ENCODE data around the gene DMXL1.

The DMXL1 gene

GRCh38 chr5:119161430-119161829 is 90.5 kb downstream of the DMXL1 start:
- Histone ChIP-seq H3K4me1 (ENCODE audit: insufficient read depth, low read length) (no peaks in the 10 kb centered on the region), H3K4me2 (ENCODE audit: insufficient read depth, low read length) (no peak overlapping the region), H3K79me2 (ENCODE audit: insufficient read depth, low read length) (no peaks in the 10 kb centered on the region), H3K27ac (ENCODE audit: low read length) (no peak overlapping the region), H3K4me3 (ENCODE audit: low read depth in 1 of 2, low read length in 2 of 2) (no peak overlapping the region), H3K9me3 (ENCODE audit: insufficient read depth, low read length, severe bottlenecking) (peaks cover 2% of the 10 kb centered on the region), H4K20me1 (ENCODE audit: insufficient read depth, low read length) (no peaks in the 10 kb centered on the region), H2AFZ (ENCODE audit: low read depth, low read length) (no peak overlapping the region), H3K9ac (ENCODE audit: low read depth, low read length) (no peak overlapping the region), H3K27me3 (ENCODE audit: insufficient read depth, low read length, poor library complexity) (no peaks in the 10 kb centered on the region), H3K36me3 (ENCODE audit: insufficient read depth, low read length) (peaks cover 29% of the 10 kb centered on the region)
- ATAC-seq (ENCODE audit: insufficient read depth, low read depth) (no peak), DNase-seq (no peak)
- TF ChIP-seq EZH2 (IDR thresholded peaks at IDR 0.05; ENCODE audit: borderline replicate concordance, low read depth, low read length, severe bottlenecking), result no peak
- no peak for TF ChIP-seq CTCF (IDR thresholded peaks at IDR 0.05; ENCODE audit: borderline replicate concordance, extremely low read depth, low read length, poor library complexity, severe bottlenecking)

GRCh38 chr5:119166026-119166425 is 95.1 kb downstream of the DMXL1 start:
- no peak overlapping the region for H2AFZ ChIP-seq (ENCODE audit: low read depth, low read length)
- H3K4me3 ChIP-seq (ENCODE audit: low read depth in 1 of 2, low read length in 2 of 2), result no peak overlapping the region
- H4K20me1 ChIP-seq (ENCODE audit: insufficient read depth, low read length), result no peaks in the 10 kb centered on the region
- H3K4me2 ChIP-seq (ENCODE audit: insufficient read depth, low read length), result no peak overlapping the region
- no peak overlapping the region for H3K27ac ChIP-seq (ENCODE audit: low read length)
- H3K4me1 ChIP-seq (ENCODE audit: insufficient read depth, low read length), result no peaks in the 10 kb centered on the region; the same call in 1 of the 2 replicates
- TF ChIP-seq CTCF (IDR thresholded peaks at IDR 0.05; ENCODE audit: borderline replicate concordance, extremely low read depth, low read length, poor library complexity, severe bottlenecking) (no peak), EZH2 (IDR thresholded peaks at IDR 0.05; ENCODE audit: borderline replicate concordance, low read depth, low read length, severe bottlenecking) (no peak)
- no peaks in the 10 kb centered on the region for H3K27me3 ChIP-seq (ENCODE audit: insufficient read depth, low read length, poor library complexity)
- no peak overlapping the region for H3K9ac ChIP-seq (ENCODE audit: low read depth, low read length)
- ATAC-seq (ENCODE audit: insufficient read depth, low read depth), result no peak
- DNase-seq, result no peak
- no peaks in the 10 kb centered on the region for H3K79me2 ChIP-seq (ENCODE audit: insufficient read depth, low read length)
- peaks cover 33% of the 10 kb centered on the region for H3K36me3 ChIP-seq (ENCODE audit: insufficient read depth, low read length)
- H3K9me3 ChIP-seq (ENCODE audit: insufficient read depth, low read length, severe bottlenecking), result no peaks in the 10 kb centered on the region

- Histone ChIP-seq H3K4me3 (ENCODE audit: low read depth in 1 of 2, low read length in 2 of 2) (no peak overlapping the region), H4K20me1 (ENCODE audit: insufficient read depth, low read length) (no peaks in the 10 kb centered on the region), H3K4me2 (ENCODE audit: insufficient read depth, low read length) (no peak overlapping the region), H3K27ac (ENCODE audit: low read length) (0 out of 2 replicates have a peak overlapping the region, but pooled peaks have one; percentile 15), H3K4me1 (ENCODE audit: insufficient read depth, low read length) (no peaks in the 10 kb centered on the region; the same call in 1 of the 2 replicates), H3K36me3 (ENCODE audit: insufficient read depth, low read length) (peaks cover 33% of the 10 kb centered on the region), H3K9ac (ENCODE audit: low read depth, low read length) (no peak overlapping the region), H3K79me2 (ENCODE audit: insufficient read depth, low read length) (no peaks in the 10 kb centered on the region), H3K9me3 (ENCODE audit: insufficient read depth, low read length, severe bottlenecking) (no peaks in the 10 kb centered on the region), H2AFZ (ENCODE audit: low read depth, low read length) (no peak overlapping the region), H3K27me3 (ENCODE audit: insufficient read depth, low read length, poor library complexity) (no peaks in the 10 kb centered on the region)
- TF ChIP-seq EZH2 (IDR thresholded peaks at IDR 0.05; ENCODE audit: borderline replicate concordance, low read depth, low read length, severe bottlenecking) (no peak), CTCF (IDR thresholded peaks at IDR 0.05; ENCODE audit: borderline replicate concordance, extremely low read depth, low read length, poor library complexity, severe bottlenecking) (no peak)
- DNase-seq, result no peak
- ATAC-seq (ENCODE audit: insufficient read depth, low read depth), result no peak
Observed at GRCh38 chr5:119168401-119168800, 97.5 kb downstream of the DMXL1 start.

GRCh38 chr5:119171686-119172085 is 100.8 kb downstream of the DMXL1 start:
- H3K9me3 ChIP-seq (ENCODE audit: insufficient read depth, low read length, severe bottlenecking), result no peaks in the 10 kb centered on the region
- no peak overlapping the region for H3K4me2 ChIP-seq (ENCODE audit: insufficient read depth, low read length)
- ATAC-seq (ENCODE audit: insufficient read depth, low read depth) (no peak), DNase-seq (no peak)
- H4K20me1 ChIP-seq (ENCODE audit: insufficient read depth, low read length), result no peaks in the 10 kb centered on the region
- H3K4me3 ChIP-seq (ENCODE audit: low read depth in 1 of 2, low read length in 2 of 2), result no peak overlapping the region
- TF ChIP-seq EZH2 (IDR thresholded peaks at IDR 0.05; ENCODE audit: borderline replicate concordance, low read depth, low read length, severe bottlenecking) (no peak), CTCF (IDR thresholded peaks at IDR 0.05; ENCODE audit: borderline replicate concordance, extremely low read depth, low read length, poor library complexity, severe bottlenecking) (no peak)
- no peak overlapping the region for H3K9ac ChIP-seq (ENCODE audit: low read depth, low read length)
- H3K27ac ChIP-seq (ENCODE audit: low read length), result no peak overlapping the region
- H3K79me2 ChIP-seq (ENCODE audit: insufficient read depth, low read length), result no peaks in the 10 kb centered on the region
- peaks cover 17% of the 10 kb centered on the region for H3K36me3 ChIP-seq (ENCODE audit: insufficient read depth, low read length)
- H3K27me3 ChIP-seq (ENCODE audit: insufficient read depth, low read length, poor library complexity), result no peaks in the 10 kb centered on the region
- no peak overlapping the region for H2AFZ ChIP-seq (ENCODE audit: low read depth, low read length)
- H3K4me1 ChIP-seq (ENCODE audit: insufficient read depth, low read length), result no peaks in the 10 kb centered on the region; the same call in 1 of the 2 replicates
